ENCODE results near the gene CHMP2A.

Gene CHMP2A

GRCh38 chr19:58538257-58539168 is 16.4 kb downstream of the CHMP2A start:
- DNase-seq (ENCODE audit: low read depth): no peak

- DNase-seq (ENCODE audit: low read depth): no peak
Measured at GRCh38 chr19:58536852-58537798, 17.8 kb downstream of the CHMP2A start.

- DNase-seq (ENCODE audit: low read depth): no peak
Measured at GRCh38 chr19:58535857-58536256, 19.0 kb downstream of the CHMP2A start.

GRCh38 chr19:58531034-58531840 is 23.7 kb downstream of the CHMP2A start:
- DNase-seq (ENCODE audit: low read depth): no peak

- DNase-seq (ENCODE audit: low read depth): no peak
Measured at GRCh38 chr19:58529405-58529804, 25.5 kb downstream of the CHMP2A start.

GRCh38 chr19:58522709-58523108 is 32.2 kb downstream of the CHMP2A start:
- no peak for DNase-seq (ENCODE audit: low read depth)

GRCh38 chr19:58521651-58522050 is 33.3 kb downstream of the CHMP2A start:
- no peak for DNase-seq (ENCODE audit: low read depth)

- DNase-seq (ENCODE audit: low read depth): no peak
Measured at GRCh38 chr19:58520257-58520599, 34.7 kb downstream of the CHMP2A start.

GRCh38 chr19:58519355-58520256 is 35.3 kb downstream of the CHMP2A start, which contains the start of gene ZBTB45:
ZBTB45 (minus strand) TSS chr19:58519810; CDS start chr19:58517673, 2,137 bp downstream.
- peak; percentile 86 for DNase-seq (ENCODE audit: low read depth)

- peak; percentile 42 for DNase-seq (ENCODE audit: low read depth)
Measured at GRCh38 chr19:58519087-58519354, 35.9 kb downstream of the CHMP2A start.

- no peak for DNase-seq (ENCODE audit: low read depth)
Measured at GRCh38 chr19:58518256-58519086, 36.4 kb downstream of the CHMP2A start.

- no peak for DNase-seq (ENCODE audit: low read depth)
Measured at GRCh38 chr19:58516964-58517833, 37.7 kb downstream of the CHMP2A start.

GRCh38 chr19:58516246-58516836 is 38.6 kb downstream of the CHMP2A start:
- DNase-seq (ENCODE audit: low read depth): no peak

GRCh38 chr19:58515259-58515658 is 39.6 kb downstream of the CHMP2A start:
- DNase-seq (ENCODE audit: low read depth): no peak

- no peak for DNase-seq (ENCODE audit: low read depth)
Measured at GRCh38 chr19:58514564-58515022, 40.3 kb downstream of the CHMP2A start.

GRCh38 chr19:58513694-58514563 is 41.0 kb downstream of the CHMP2A start:
- DNase-seq (ENCODE audit: low read depth): peak; percentile 93

- no peak for DNase-seq (ENCODE audit: low read depth)
Measured at GRCh38 chr19:58513213-58513693, 41.7 kb downstream of the CHMP2A start.

Measured in activated T-cell treated with anti-CD3 and anti-CD28 coated beads for 24 hours (primary cell).